ENCODE measurements around the gene MRPL52.

DNA sequence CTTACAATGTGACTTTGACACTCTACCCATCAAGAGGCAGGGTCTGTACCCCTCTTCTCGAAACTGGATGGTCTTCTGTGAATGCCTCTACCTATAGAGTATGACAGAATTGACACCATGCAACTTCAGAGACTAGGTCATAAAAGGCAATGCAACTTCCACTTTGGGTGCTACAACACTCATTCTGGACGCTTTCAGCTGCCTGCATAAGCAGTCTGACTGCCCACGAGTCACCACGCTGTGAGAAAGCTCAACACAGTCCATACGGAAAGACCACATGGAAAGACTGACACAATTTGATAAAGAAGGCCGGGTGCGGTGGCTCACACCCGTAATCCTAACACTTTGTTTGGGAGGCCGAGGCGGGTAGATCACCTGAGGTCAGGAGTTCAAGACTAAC, 29.3 kb upstream of the MRPL52 start:
- TF ChIP-seq EP300 (IDR thresholded peaks at IDR 0.05) (no peak), POLR2AphosphoS5 (IDR thresholded peaks at IDR 0.05) (no peak), POLR2A (IDR thresholded peaks at IDR 0.05) (no peak)
- TF ChIP-seq, protein P1, sequence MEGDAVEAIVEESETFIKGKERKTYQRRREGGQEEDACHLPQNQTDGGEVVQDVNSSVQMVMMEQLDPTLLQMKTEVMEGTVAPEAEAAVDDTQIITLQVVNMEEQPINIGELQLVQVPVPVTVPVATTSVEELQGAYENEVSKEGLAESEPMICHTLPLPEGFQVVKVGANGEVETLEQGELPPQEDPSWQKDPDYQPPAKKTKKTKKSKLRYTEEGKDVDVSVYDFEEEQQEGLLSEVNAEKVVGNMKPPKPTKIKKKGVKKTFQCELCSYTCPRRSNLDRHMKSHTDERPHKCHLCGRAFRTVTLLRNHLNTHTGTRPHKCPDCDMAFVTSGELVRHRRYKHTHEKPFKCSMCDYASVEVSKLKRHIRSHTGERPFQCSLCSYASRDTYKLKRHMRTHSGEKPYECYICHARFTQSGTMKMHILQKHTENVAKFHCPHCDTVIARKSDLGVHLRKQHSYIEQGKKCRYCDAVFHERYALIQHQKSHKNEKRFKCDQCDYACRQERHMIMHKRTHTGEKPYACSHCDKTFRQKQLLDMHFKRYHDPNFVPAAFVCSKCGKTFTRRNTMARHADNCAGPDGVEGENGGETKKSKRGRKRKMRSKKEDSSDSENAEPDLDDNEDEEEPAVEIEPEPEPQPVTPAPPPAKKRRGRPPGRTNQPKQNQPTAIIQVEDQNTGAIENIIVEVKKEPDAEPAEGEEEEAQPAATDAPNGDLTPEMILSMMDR (IDR thresholded peaks at IDR 0.05) = no peak

Data from stomach (tissue), 4 donors.